Stomach (tissue), 4 donors: Measurements from ENCODE around the gene ETV5.

ENCODE experiments used
- CTCF ChIP-seq, 7 experiments: fragments of 450-650 bp in 4 of 7; fragments of 200-600 bp in 3 of 7; sonication (generic) in 3 of 7; IDR thresholded peaks; one replicate each; pipeline ENCODE4 v1.5.1; 2016 to 2019; ENCODE audit warnings: antibody characterized with exemption in 7 of 7, control low read depth in 2 of 7, mild to moderate bottlenecking in 1 of 7
- EP300 ChIP-seq: sonication (generic); formaldehyde crosslinking; IDR thresholded peaks from one replicate; pipeline ENCODE4 v1.6.1; 2017; ENCODE audit warnings: antibody characterized with exemption
- POLR2A ChIP-seq, 4 donors: fragments of 450-650 bp; IDR thresholded peaks; one replicate each; pipeline ENCODE4 v1.6.1; 2016; ENCODE audit warnings: antibody characterized with exemption in 4 of 4, control low read depth in 2 of 4, mild to moderate bottlenecking in 1 of 4, moderate library complexity in 1 of 4
- POLR2AphosphoS5 ChIP-seq, 3 donors: sonication (generic); formaldehyde crosslinking; IDR thresholded peaks; one replicate each; pipeline ENCODE4 v1.6.1; 2016; ENCODE audit warnings: antibody characterized with exemption in 3 of 3

GRCh38 chr3:186149319-186149960 lies 40.6 kb upstream of the ETV5 start:
- TF ChIP-seq POLR2AphosphoS5 (IDR thresholded peaks at IDR 0.05) = no peak
- TF ChIP-seq CTCF (IDR thresholded peaks at IDR 0.05) = no peak
- TF ChIP-seq POLR2A (IDR thresholded peaks at IDR 0.05) = no peak
- no peak for TF ChIP-seq EP300
